H1 (cell line): ENCODE results near the gene MTHFD1.

Source experiments
- CHD2 ChIP-seq: IDR thresholded peaks from 2 replicates; pipeline ENCODE4 v1.6.1; 2012; ENCODE audit warnings: low read length, improper control_type of control experiment
- EP300 ChIP-seq, 2 experiments: IDR thresholded peaks; 1 replicate in 1 of 2; 2 replicates in 1 of 2; pipeline ENCODE4 v1.6.1; 2011 to 2012; ENCODE audit warnings: low read depth in 2 of 2, low read length in 2 of 2, mild to moderate bottlenecking in 2 of 2, borderline replicate concordance in 1 of 2, inconsistent platforms in 1 of 2, moderate library complexity in 1 of 2
- EZH2 ChIP-seq: fragments of 200-600 bp; sonication (generic); IDR thresholded peaks from 2 replicates; pipeline ENCODE4 v1.7.1; 2012; ENCODE audit warnings: low read depth, mild to moderate bottlenecking, moderate library complexity, low read length, inconsistent platforms; ENCODE audit not compliant: severe bottlenecking
- GABPA ChIP-seq: IDR thresholded peaks from 2 replicates; pipeline ENCODE4 v1.6.1; 2011; ENCODE audit warnings: mild to moderate bottlenecking, low read length, moderate library complexity, borderline replicate concordance; ENCODE audit not compliant: insufficient read depth
- NANOG ChIP-seq: IDR thresholded peaks from 2 replicates; pipeline ENCODE4 v1.6.1; 2011; ENCODE audit warnings: low read length, low read depth, mild to moderate bottlenecking, inconsistent platforms; ENCODE audit not compliant: insufficient read depth, poor library complexity, severe bottlenecking
- POLR2A ChIP-seq, 2 experiments: IDR thresholded peaks; 1 replicate in 1 of 2; 2 replicates in 1 of 2; pipeline ENCODE4 v1.6.1; 2011; ENCODE audit warnings: low read depth in 2 of 2, low read length in 2 of 2, mild to moderate bottlenecking in 2 of 2; ENCODE audit errors: control extremely low read depth in 1 of 2
- POLR2AphosphoS5 ChIP-seq: IDR thresholded peaks from 2 replicates; pipeline ENCODE4 v1.6.1; 2011; ENCODE audit warnings: low read depth, low read length
- RXRA ChIP-seq: IDR thresholded peaks from 2 replicates; pipeline ENCODE4 v1.6.1; 2011; ENCODE audit warnings: low read depth, mild to moderate bottlenecking, low read length, moderate library complexity; ENCODE audit not compliant: insufficient read depth
- YY1 ChIP-seq: IDR thresholded peaks from 2 replicates; pipeline ENCODE4 v1.6.1; 2011; ENCODE audit warnings: low read depth, mild to moderate bottlenecking, low read length
- TF ChIP-seq, protein P1 (sequence below): IDR thresholded peaks from 2 replicates; pipeline ENCODE4 v1.6.1; 2011; ENCODE audit warnings: low read depth, mild to moderate bottlenecking, low read length; ENCODE audit not compliant: insufficient read depth

DNA sequence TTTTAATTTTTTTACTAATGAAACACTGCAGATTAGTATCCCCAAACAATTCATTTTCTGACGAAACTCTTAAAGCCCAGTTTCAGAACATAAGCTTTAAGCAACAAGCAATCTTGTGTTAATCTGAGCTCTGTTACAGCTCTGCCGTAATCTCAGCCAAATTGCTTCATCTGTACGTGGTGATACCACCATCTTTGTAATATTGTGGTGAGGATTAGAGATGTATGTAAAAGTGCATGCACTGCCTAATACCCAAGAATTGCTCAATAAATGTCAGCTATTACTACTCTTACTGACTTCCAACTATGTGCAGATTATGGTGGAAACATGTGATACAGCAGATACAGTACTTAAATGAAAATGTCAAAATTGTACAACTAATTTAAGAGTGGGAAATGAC, 78.9 kb downstream of the MTHFD1 start:
- TF ChIP-seq, protein P1, sequence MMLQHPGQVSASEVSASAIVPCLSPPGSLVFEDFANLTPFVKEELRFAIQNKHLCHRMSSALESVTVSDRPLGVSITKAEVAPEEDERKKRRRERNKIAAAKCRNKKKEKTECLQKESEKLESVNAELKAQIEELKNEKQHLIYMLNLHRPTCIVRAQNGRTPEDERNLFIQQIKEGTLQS = no peak
- TF ChIP-seq POLR2A (IDR thresholded peaks at IDR 0.05; ENCODE audit: control extremely low read depth in 1 of 2, low read depth in 2 of 2, low read length in 2 of 2) (no peak), EZH2 (no peak), POLR2AphosphoS5 (no peak), NANOG (no peak), CHD2 (no peak), EP300 (IDR thresholded peaks at IDR 0.05; ENCODE audit: borderline replicate concordance in 1 of 2, low read depth in 2 of 2, low read length in 2 of 2) (no peak), YY1 (no peak), GABPA (no peak), RXRA (no peak)
